ENCODE data around the gene PDK2.

The PDK2 gene

DNA sequence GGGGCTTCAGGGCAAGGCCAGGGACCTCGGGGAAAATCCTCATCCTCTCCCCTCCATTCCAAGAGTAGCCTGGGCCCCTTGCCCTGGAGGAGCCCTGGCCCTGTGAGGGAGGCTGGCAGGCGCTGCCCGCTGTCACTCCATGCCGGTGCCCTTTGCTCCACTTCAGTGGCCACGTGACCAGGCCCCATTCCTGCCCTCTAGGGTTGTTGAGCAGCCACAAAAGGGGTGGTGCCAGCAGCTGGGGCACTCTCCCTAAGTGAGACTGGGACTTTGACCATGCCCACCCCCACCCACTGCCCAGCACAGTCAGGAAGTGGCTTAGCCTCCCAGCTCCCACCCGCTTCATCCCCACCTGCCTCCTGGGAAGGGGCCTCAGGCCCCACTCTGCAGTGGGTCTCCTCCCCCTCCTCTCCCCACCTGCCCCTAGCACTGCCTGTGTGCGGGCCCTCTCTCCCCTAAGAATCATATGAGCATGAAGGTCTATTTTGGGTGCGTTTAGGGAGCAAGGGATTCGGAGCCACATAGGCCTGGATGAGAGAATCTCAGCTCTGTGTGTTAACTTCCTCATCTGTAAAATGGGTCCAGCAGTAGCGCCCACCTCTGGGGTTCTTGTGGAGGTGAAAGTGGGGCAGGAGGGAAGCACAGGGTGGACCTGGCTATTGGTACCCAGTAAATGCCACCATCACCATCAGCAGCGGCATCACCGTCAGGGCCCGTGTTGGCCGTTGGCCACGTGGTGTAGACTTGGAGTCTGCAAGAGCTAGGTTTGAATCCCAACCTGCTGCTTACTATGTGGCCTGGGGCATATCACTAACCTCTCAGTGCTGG, 7.2 kb downstream of the PDK2 start:
- peaks cover 49% of the 10 kb centered on the region for H3K4me1 Mint-ChIP-seq
- peak overlapping the region; percentile 79 to 94 (median 90) for H3K27ac Mint-ChIP-seq
- peak overlapping the region in 2 of 3 experiments; percentile 35 to 38 for H3K4me3 Mint-ChIP-seq
- H3K36me3 Mint-ChIP-seq (ENCODE audit: low read depth), result peaks cover 33% of the 10 kb centered on the region
- no peaks in the 10 kb centered on the region for H3K9me3 Mint-ChIP-seq
- TF ChIP-seq, protein P1, sequence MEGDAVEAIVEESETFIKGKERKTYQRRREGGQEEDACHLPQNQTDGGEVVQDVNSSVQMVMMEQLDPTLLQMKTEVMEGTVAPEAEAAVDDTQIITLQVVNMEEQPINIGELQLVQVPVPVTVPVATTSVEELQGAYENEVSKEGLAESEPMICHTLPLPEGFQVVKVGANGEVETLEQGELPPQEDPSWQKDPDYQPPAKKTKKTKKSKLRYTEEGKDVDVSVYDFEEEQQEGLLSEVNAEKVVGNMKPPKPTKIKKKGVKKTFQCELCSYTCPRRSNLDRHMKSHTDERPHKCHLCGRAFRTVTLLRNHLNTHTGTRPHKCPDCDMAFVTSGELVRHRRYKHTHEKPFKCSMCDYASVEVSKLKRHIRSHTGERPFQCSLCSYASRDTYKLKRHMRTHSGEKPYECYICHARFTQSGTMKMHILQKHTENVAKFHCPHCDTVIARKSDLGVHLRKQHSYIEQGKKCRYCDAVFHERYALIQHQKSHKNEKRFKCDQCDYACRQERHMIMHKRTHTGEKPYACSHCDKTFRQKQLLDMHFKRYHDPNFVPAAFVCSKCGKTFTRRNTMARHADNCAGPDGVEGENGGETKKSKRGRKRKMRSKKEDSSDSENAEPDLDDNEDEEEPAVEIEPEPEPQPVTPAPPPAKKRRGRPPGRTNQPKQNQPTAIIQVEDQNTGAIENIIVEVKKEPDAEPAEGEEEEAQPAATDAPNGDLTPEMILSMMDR (IDR thresholded peaks at IDR 0.05; ENCODE audit: unreplicated experiment in 3 of 3), result no peak
- H3K27me3 Mint-ChIP-seq (ENCODE audit: low read depth), result peaks cover 2% of the 10 kb centered on the region

DNA sequence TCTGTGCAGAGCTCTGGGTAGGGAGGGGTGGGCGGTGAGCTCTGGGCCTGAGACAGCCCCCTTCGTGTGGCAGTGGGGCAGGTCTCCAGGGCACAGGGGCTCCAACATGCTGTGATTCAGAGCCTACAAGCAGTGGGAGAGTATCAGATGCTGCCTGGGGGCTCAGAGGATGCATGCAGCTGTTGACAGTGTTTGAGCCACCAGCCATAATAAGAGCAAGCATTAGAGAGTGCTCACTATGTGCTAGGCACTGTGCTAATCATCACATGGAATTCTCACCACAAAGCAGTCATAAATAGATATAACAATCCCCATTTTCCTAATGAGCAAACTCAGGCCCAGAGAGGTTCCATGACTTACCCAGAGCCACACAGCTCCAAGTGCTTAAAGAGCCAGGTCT, 8.1 kb downstream of the PDK2 start:
- H3K9me3 Mint-ChIP-seq, result no peaks in the 10 kb centered on the region
- TF ChIP-seq, protein P1 (IDR thresholded peaks at IDR 0.05; ENCODE audit: unreplicated experiment in 3 of 3), result no peak
- H3K27ac Mint-ChIP-seq, result peak overlapping the region; percentile 11 to 94 (median 79)
- no peaks in the 10 kb centered on the region for H3K27me3 Mint-ChIP-seq (ENCODE audit: low read depth)
- peaks cover 35% of the 10 kb centered on the region for H3K36me3 Mint-ChIP-seq (ENCODE audit: low read depth)
- no peak overlapping the region for H3K4me3 Mint-ChIP-seq
- peaks cover 47% of the 10 kb centered on the region for H3K4me1 Mint-ChIP-seq

DNA sequence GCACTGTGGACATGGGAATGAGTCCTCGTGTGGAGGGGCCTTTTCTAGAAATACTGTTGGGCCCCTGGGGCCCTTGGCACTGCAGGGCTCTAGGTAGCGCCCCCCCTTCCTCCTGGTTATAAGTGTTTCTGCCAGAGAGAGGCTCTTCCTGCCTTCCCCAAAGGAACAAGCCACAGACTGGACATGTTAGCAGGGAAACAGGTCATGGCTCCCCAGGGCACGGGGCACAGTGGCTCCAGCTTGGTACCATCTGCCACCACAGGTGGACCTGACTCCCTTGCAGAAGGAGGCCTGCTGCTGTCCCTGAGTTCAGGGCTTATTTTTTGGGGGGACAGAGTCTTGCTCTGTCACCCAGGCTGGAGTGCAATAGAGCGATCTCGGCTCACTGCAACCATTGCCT, 8.8 kb downstream of the PDK2 start:
- TF ChIP-seq, protein P1 (IDR thresholded peaks at IDR 0.05; ENCODE audit: unreplicated experiment in 3 of 3), result no peak
- Mint-ChIP-seq H3K9me3 (no peaks in the 10 kb centered on the region), H3K27me3 (ENCODE audit: low read depth) (no peaks in the 10 kb centered on the region), H3K4me1 (peaks cover 40% of the 10 kb centered on the region), H3K4me3 (no peak overlapping the region), H3K36me3 (ENCODE audit: low read depth) (peaks cover 35% of the 10 kb centered on the region), H3K27ac (no peak overlapping the region)

DNA sequence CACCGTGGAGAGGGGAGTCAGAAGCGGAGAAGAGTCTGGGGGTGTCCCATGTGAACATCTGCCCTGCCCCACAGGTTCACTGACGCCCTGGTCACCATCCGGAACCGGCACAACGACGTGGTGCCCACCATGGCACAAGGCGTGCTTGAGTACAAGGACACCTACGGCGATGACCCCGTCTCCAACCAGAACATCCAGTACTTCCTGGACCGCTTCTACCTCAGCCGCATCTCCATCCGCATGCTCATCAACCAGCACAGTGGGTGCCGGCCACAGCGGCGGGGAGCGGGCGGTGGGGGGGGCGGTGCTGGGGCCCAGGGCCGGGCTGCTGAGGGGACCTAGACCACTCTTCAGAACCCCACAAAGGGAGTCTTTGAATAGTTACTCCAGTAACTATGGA, 10.7 kb downstream of the PDK2 start:
- no peaks in the 10 kb centered on the region for H3K9me3 Mint-ChIP-seq

DNA sequence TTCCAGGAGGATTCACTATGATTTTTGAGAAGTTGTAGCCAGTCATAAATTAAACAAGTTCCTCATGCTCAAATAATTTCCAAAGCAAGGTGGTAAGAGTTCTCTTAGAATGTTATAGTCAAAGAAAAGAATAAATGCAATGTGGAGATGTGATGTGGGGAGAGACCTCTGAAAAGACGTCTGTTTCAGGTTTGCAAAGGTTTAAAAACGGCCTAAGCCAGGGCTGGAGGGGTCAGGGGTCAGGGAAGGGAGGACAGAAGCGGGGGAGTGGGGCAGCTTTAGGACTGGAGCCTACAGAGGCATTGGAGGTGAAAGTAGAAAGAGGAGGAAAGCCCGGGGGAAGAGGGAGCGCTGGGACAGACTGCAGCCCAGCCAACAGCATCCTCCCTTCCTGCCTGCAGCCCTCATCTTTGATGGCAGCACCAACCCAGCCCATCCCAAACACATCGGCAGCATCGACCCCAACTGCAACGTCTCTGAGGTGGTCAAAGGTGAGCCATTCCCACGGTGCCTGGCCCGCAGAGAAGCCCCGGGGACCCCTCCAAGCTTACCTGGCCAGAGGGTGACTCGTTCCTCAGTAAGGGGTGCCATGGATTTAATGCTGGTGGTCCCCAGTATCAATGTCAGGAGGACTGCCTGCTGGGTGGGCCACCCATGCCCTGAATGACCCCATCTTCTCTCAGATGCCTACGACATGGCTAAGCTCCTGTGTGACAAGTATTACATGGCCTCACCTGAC, 11.4 kb downstream of the PDK2 start:
- Mint-ChIP-seq H3K27me3 (ENCODE audit: low read depth) (no peaks in the 10 kb centered on the region), H3K4me3 (no peak overlapping the region), H3K36me3 (ENCODE audit: low read depth) (peaks cover 32% of the 10 kb centered on the region), H3K4me1 (peaks cover 20% of the 10 kb centered on the region), H3K27ac (peak overlapping the region in 1 of 3 experiments; percentile 1), H3K9me3 (no peaks in the 10 kb centered on the region)
- TF ChIP-seq, protein P1 (IDR thresholded peaks at IDR 0.05; ENCODE audit: unreplicated experiment in 3 of 3), result no peak

More for the DNA sequence above, 10.7 kb downstream of the PDK2 start:
- H3K4me3 Mint-ChIP-seq, result no peak overlapping the region
- H3K4me1 Mint-ChIP-seq, result peaks cover 28% of the 10 kb centered on the region
- H3K36me3 Mint-ChIP-seq (ENCODE audit: low read depth), result peaks cover 32% of the 10 kb centered on the region
- TF ChIP-seq, protein P1 (IDR thresholded peaks at IDR 0.05; ENCODE audit: unreplicated experiment in 3 of 3), result no peak
- no peak overlapping the region for H3K27ac Mint-ChIP-seq
- H3K27me3 Mint-ChIP-seq (ENCODE audit: low read depth), result no peaks in the 10 kb centered on the region
